ENCODE measurements around the gene ATE1.

GRCh38 chr10:121791761-121792160 is 136.1 kb downstream of the ATE1 start:
- TF ChIP-seq ARNTL (CRISPR knock-in tag; IDR thresholded peaks at IDR 0.05; ENCODE audit: borderline replicate concordance, low read depth) = no peak
- no peak for TF ChIP-seq TOX (CRISPR knock-in tag; IDR thresholded peaks at IDR 0.05; ENCODE audit: borderline replicate concordance)
- TF ChIP-seq SNAI2 (CRISPR knock-in tag; IDR thresholded peaks at IDR 0.05) = no peak
- no peak for TF ChIP-seq ESRRG (CRISPR knock-in tag; IDR thresholded peaks at IDR 0.05)
- no peak for TF ChIP-seq ZNF70 (CRISPR knock-in tag; IDR thresholded peaks at IDR 0.05)
- no peak for TF ChIP-seq PPARA (CRISPR knock-in tag; IDR thresholded peaks at IDR 0.05; ENCODE audit: borderline replicate concordance)
- no peak for TF ChIP-seq PATZ1 (CRISPR knock-in tag; IDR thresholded peaks at IDR 0.05; ENCODE audit: borderline replicate concordance)
- TF ChIP-seq OSR1 (CRISPR knock-in tag; IDR thresholded peaks at IDR 0.05) = no peak
- no peak for TF ChIP-seq ZNF8 (CRISPR knock-in tag; IDR thresholded peaks at IDR 0.05)

All from SK-N-SH treated with all-trans-retinoic acid at 6 μM for 48 hours (cell line).